ENCODE data around the gene ZNF385D.
A peak's percentile ranks its signal among the peaks of the same experiment; 100 is the strongest.

Gene ZNF385D

DNA sequence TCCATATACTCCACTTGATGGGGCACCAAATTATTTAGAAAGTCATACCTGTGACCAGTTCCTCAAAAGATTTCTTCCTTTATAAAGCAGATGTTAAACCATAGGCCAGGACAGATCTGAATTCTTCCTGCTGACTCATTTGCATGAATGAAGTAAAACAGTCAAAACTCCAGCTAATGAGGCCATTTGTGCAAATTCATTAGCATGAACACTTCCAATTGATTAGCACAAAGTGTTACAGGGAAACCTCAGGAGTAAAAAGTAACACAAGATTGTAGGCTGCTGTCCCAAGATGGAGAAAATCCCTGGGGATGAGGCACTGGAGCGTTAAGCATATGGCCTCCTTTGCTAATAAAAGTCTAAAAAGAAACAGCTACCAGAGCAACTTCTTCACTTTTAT, 149.8 kb downstream of the ZNF385D start:
- no peak for DNase-seq (ENCODE audit: low read depth)

DNA sequence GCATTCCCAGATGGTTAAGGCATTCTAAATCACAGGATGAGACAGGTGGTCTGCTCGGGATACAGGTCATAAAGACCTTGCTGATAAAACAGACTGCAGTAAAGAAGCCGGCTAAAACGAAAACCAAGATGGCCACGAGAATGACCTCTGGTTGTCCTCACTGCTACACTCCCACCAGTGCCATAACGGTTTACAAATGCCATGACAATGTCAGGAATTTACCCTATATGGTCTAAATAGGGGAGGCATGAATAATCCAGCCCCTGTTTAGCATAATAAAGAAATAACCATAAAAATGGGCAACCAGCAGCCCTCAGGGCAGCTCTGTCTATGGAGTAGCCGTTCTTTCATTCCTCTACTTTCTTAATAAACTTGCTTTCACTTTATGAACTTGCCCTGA, 151.1 kb downstream of the ZNF385D start:
- DNase-seq (ENCODE audit: low read depth): no peak

GRCh38 chr3:21592828-21593227, 158.2 kb downstream of the ZNF385D start:
- DNase-seq (ENCODE audit: low read depth): no peak

GRCh38 chr3:21587894-21588293, 163.1 kb downstream of the ZNF385D start:
- DNase-seq (ENCODE audit: low read depth): no peak

DNA sequence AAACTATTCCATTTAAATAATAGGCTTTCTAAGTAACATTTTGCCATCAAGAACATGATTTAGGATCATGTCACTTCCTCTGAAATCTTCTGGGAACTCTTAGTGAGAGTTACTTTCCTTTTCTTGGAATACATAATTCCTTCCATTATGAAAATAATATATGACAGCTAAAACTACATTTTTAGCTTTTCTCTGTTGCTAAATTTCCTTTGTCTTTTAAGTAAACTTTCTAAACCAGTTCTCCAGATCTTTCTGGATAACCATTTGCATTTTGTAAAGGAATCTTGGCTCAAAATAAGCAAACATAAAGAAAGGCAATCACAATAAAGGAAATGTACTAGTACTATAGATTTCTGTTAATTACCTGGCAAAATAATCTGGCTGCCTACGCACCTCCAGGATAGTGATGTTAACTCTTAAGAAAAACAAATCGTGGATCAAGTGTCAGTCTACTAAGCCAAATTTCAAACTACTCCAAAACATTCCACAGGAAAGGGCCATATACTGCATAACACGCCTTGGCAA, 165.7 kb downstream of the ZNF385D start:
- no peak for DNase-seq (ENCODE audit: low read depth)

GRCh38 chr3:21573291-21573690, 177.7 kb downstream of the ZNF385D start:
- no peak for DNase-seq (ENCODE audit: low read depth)

- DNase-seq (ENCODE audit: low read depth): no peak
Observed at GRCh38 chr3:21564531-21564930, 186.5 kb downstream of the ZNF385D start.

- no peak for DNase-seq (ENCODE audit: low read depth)
Observed at GRCh38 chr3:21562243-21562642, 188.8 kb downstream of the ZNF385D start.

DNA sequence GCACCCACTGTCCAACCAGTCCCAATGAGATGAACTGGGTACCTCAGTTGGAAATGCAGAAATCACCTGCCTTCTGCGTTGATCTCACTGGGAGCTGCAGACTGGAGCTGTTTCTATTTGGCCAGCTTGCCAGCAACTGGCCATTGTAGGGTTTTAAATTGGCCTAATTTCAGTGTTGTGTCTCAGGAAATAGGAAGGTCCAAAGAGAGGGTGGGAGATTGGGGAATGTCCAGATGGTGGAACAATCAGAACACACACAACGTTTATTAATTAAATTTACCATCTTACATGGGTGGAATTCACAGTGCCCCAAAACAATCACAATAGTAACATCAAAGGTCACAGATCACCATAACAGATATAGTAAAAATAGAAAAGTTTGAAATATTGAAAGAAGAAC, 189.5 kb downstream of the ZNF385D start:
- no peak for DNase-seq (ENCODE audit: low read depth)

DNA sequence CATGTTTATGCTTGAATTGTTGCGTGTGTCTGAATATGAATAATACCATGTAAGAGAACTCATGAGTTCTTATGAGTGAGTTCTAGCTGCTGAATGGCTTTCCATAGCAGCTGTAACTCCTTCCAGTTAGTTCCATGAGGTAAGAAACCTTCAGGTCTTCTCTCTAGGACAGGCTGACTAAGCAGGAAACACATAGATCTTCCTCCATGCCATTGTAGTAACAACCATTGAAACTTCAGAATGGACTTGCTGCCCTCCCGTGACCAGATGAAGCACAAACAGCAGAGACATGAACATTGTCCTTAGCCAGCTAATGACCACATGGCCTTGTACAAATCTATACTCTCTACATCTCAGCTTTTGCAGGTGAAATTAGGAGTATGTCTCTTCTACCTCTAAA, 200.0 kb downstream of the ZNF385D start:
- peak; percentile 1 for DNase-seq (ENCODE audit: low read depth)

GRCh38 chr3:21544076-21544462, 206.9 kb downstream of the ZNF385D start:
- no peak for DNase-seq (ENCODE audit: low read depth)

DNA sequence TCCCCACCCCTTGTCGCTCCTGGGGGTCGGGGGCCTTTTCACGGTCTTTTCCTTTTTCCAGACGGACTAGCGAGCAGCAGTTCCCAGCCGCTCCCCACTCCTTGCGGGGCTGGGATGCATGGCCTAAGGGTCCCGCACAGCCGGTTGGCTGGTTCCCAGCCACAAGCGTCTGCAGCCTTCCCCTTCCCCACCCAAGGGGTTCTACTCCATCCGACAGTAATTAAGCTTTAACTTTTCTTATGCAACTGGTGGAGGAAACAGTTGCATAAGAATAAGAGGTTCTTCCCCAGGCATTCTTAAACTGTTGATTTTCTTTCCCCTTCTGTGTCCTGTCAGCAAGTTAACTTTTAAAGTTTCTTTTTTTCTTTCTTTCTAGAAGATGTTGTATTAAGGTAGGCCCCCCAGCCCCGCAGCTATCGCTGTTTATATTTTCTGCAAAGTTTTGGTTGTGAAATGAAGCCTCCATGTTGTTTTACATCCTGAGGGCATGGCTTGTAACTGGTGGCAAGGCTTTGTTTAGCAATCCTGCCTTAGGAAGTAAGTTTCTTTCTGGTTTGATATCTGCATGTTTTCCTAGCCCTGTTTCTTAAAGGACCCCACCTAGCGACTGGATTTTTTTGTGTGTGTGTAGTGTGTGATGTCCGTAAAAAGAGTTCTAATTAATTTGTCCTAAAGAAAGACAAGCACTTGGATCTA, 207.5 kb downstream of the ZNF385D start:
- no peak for DNase-seq (ENCODE audit: low read depth)

GRCh38 chr3:21542656-21543379, 208.2 kb downstream of the ZNF385D start:
- no peak for DNase-seq (ENCODE audit: low read depth)

DNA sequence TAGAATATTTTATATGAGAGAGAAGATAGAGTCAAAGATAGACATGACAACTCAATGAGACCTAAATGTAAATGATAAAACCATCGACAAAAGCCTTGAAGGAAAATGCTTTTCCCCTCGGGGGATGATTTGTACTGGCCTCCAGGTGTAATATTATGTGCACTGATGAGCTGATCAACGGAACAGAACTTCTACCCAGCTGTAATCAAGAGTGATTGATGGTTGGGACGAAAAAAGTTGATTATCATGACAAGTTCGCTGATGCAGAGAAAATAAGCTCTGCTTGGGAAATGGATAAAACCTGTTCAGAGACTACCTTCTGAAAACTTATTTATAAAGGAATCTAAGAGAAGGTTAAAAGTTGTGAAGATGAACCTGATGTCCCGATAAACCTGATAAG, 210.7 kb downstream of the ZNF385D start:
- no peak for DNase-seq (ENCODE audit: low read depth)

GRCh38 chr3:21534462-21534861, 216.5 kb downstream of the ZNF385D start:
- DNase-seq (ENCODE audit: low read depth): no peak

- DNase-seq (ENCODE audit: low read depth): no peak
Observed at GRCh38 chr3:21533002-21533401, 218.0 kb downstream of the ZNF385D start.

- no peak for DNase-seq (ENCODE audit: low read depth)
Observed at GRCh38 chr3:21531909-21532308, 219.1 kb downstream of the ZNF385D start.

- no peak for DNase-seq (ENCODE audit: low read depth)
Observed at GRCh38 chr3:21528291-21528995, 222.6 kb downstream of the ZNF385D start.

DNA sequence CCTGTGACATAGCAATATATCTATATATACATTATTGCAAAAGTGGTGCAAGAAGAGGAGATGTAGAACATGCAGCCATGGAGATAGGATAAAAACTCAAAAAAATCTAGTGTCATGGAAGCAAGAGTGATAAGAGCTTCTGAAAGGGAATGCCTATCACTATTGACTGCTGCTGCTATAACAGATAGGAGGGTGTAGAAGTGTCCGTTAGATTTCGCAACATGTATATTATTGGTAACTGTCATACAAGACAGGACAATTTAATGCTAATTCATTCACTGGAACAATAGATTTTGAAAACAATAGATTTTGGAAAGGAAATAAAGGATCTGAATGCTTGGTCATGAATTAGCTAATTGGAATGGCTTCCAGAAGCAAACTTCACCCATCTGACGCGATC, 224.5 kb downstream of the ZNF385D start:
- no peak for DNase-seq (ENCODE audit: low read depth)

GRCh38 chr3:21524133-21524532, 226.9 kb downstream of the ZNF385D start:
- DNase-seq (ENCODE audit: low read depth): no peak

DNA sequence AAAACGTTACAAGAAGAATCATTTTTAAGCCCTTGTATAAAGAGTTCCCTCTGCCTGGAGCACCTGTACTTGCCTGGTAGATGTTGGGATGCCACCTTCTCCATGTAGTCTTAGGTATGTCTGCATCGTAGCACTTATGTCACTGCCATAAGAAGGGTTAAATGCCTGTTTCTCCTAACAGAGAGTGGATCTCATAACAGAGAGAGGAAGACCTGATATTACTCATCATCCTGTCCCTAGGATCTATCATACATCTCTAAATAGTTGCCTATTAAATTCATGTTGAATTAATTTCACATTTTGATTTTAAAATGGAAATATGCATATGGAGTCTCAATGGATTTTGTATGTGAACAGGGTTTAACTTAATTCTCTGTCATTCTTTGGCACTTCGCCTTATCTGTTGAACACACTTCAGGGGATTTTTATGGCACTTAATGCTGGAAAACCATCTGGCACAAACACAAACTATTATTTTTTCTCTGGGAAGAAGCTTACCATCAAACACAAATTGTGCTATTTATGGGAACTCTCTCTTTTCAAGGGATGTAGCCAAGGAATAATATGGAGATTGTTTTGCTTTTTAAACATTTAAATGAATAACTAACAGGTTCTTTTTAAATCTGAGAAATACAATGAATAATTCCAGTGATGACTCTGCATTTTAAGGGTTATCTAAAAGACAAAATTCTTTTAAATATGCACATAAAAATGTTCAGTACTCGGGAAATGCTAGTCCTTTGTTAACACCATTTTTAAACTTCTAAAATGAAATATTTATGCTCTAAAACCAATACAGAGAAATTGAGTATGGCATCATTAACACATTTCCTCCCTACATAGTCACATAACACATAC, 230.7 kb downstream of the ZNF385D start:
- no peak for DNase-seq (ENCODE audit: low read depth)

- DNase-seq (ENCODE audit: low read depth): no peak
Observed at GRCh38 chr3:21517184-21517583, 233.8 kb downstream of the ZNF385D start.

Measured in ELR (cell line).